ENCODE measurements around the gene PPARA. TPM values are rescaled to one million over a fixed set of nuclear protein-coding genes. Genes with fewer than 3 reads are reported as not detected.

The PPARA gene
- total and polyA plus RNA-seq, 9 of the 15 experiments (the other 6 are each of a cell fraction or from before 2014, with no cell fraction given) = 0.64 to 5.3 (median 3.5) TPM

- 71% methylated on average over 4 of the region's 4 CpGs for WGBS (ENCODE audit: insufficient coverage, low coverage, missing lambda C conversion rate)
- POLR2A ChIA-PET = no interaction called here
Measured at GRCh38 chr22:46178755-46179505, 28.6 kb downstream of the PPARA start.

More at GRCh38 chr22:46178755-46179505, 28.6 kb downstream of the PPARA start:
- no peak overlapping the region for H2AFZ ChIP-seq (ENCODE audit: low read depth, low read length)
- BruUV-seq (replicated peaks) = no TSS peak
- FAIRE-seq (no peak), ATAC-seq (no peak), DNase-seq (ENCODE audit: extremely low read depth in 1 of 4, low spot score in 3 of 4) (no peak)
- H3K9me1 ChIP-seq (ENCODE audit: control insufficient read depth, insufficient read depth, low read length) = no peaks in the 10 kb centered on the region
- H3K9ac ChIP-seq (ENCODE audit: insufficient read depth in 1 of 2, low read depth in 2 of 2, low read length in 2 of 2) = no peak overlapping the region
- no peak overlapping the region for H3K27ac ChIP-seq (ENCODE audit: extremely low read depth, low read depth, low read length)
- no peaks in the 10 kb centered on the region for H4K20me1 ChIP-seq (replicated peaks; ENCODE audit: control insufficient read depth, insufficient read depth, low read length)
- no peak overlapping the region for H3K4me3 ChIP-seq
- CTCF ChIA-PET (ENCODE audit: low intra/inter-chr PET ratio) = interaction anchor here (0.7 kb wide), 1 partner anchor 16 kb away, joined by 3 read pairs; no protein-coding TSS in a partner anchor
- peaks cover 6 to 13% of the 10 kb centered on the region in 2 experiments; a peak in 3 of 5 replicates for H3K4me1 ChIP-seq (replicated peaks in 1 of 2; ENCODE audit: control insufficient read depth in 2 of 2, insufficient read depth in 2 of 2, low read length in 2 of 2)
- no peaks in the 10 kb centered on the region for H3K27me3 ChIP-seq (ENCODE audit: control insufficient read depth in 2 of 2, insufficient read depth in 2 of 2, low read length in 2 of 2)
- no peaks in the 10 kb centered on the region for H3K79me2 ChIP-seq (ENCODE audit: control insufficient read depth, insufficient read depth, low read length)
- TF ChIP-seq ZNF699 (CRISPR knock-in tag; IDR thresholded peaks at IDR 0.05; ENCODE audit: insufficient replicate concordance) = no peak
- TF ChIP-seq USF2 (CRISPR knock-in tag; IDR thresholded peaks at IDR 0.05) = no peak
- TF ChIP-seq ID3 (CRISPR knock-in tag; IDR thresholded peaks at IDR 0.05) = no peak
- no peak for TF ChIP-seq ID3 (tag; IDR thresholded peaks at IDR 0.05)
- no peak for TF ChIP-seq E2F4 (CRISPR knock-in tag; IDR thresholded peaks at IDR 0.05; ENCODE audit: low read depth)
- no peak for TF ChIP-seq GMEB1 (CRISPR knock-in tag; IDR thresholded peaks at IDR 0.05)
- TF ChIP-seq RBM17 (IDR thresholded peaks at IDR 0.05; ENCODE audit: borderline replicate concordance, low read depth, low read length) = no peak
- no peak for TF ChIP-seq CHD2 (IDR thresholded peaks at IDR 0.05; ENCODE audit: low read depth, low read length)
- TF ChIP-seq ARID3A (IDR thresholded peaks at IDR 0.05; ENCODE audit: borderline replicate concordance, low read depth, low read length) = no peak
- no peak overlapping the region for H3K4me2 ChIP-seq (ENCODE audit: insufficient read depth, low read length)
- intact Hi-C loops (cut with micrococcal nuclease) (no loop called here), in situ Hi-C loops (cut with MboI) (no loop called here)
- peaks cover 6% of the 10 kb centered on the region for H3K9me3 ChIP-seq (replicated peaks; ENCODE audit: control insufficient read depth, insufficient read depth, low read depth, low read length)
- H3K36me3 ChIP-seq (ENCODE audit: control insufficient read depth, insufficient read depth, low read length) = no peaks in the 10 kb centered on the region

Measured in K562 (cell line).